Measurements from ENCODE around the gene NOP10.

Gene NOP10

DNA sequence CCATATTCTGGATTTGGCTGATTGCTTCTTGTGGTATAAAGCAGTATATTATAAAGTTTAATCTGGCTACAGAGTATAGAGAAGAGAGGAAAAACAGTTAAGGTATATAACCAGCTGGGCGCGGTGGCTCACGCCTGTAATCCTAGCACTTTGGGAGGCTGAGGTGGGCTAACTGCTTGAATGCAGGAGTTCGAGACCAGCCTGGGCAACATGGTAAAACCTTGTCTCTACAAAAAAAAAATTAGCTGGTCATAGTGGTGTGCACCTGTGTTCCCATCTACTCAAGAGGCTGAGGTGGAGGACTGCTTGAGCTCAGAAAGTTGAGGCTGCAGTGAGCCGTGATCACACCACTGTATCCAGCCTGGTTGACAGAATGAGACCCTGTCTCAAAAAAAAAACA lies 12.7 kb downstream of the NOP10 start:
- no peak for DNase-seq

DNA sequence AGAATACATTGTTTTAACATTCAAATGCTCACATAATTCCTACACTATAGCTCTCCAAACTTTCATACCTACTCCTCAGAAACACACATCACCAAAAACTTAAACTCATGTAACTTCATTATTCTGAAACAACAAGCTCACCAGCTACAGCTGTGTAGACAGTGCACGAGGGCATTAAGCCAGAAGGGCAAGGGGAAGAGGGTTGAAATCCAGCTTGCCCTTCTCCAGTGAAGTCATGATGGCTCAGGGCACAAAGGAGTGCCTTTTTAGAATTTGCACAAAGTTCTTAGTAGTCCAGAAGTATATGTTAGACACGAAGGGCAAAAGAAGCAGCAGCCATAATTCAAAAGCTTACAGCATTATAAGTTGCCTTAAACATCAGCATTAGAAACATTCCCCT lies 13.9 kb downstream of the NOP10 start:
- no peak for DNase-seq

DNA sequence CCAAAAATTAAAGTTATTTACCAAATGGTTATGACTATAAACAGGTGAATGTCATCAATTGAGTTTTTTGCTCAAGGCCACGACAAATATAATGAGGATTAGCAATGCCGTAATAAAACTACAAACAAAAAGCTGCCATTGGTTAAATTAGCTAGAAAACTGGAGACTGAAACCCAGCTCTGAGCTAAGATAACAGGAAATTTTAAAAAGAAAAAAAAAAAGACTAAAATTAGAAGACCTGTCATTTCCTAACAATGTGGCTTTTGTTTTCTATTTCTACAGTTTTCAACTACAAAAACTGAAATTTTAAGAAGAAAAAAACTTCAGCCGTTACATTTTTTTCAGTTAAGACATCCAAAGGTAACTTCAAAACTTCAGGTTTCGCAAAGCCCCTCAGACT lies 15.0 kb downstream of the NOP10 start:
- no peak for DNase-seq

DNA sequence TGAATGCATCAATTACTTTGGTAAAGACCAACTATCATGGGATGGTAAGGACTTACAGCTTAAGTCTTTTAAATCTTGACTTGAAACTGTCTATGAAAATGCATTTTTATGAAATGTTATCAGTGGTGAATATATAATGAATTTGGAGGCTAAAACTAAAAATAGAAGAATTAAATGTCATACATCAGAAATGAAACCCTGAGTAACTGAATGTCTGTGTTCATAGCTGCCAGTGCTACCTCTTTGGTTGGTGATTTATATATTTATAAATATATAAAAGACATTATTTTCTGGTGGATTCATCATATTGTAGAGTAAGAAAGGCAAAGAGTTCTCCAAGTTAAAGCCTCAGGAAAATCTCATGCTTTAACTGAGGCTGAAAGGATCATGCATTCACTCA lies 17.6 kb downstream of the NOP10 start:
- DNase-seq = no peak

DNA sequence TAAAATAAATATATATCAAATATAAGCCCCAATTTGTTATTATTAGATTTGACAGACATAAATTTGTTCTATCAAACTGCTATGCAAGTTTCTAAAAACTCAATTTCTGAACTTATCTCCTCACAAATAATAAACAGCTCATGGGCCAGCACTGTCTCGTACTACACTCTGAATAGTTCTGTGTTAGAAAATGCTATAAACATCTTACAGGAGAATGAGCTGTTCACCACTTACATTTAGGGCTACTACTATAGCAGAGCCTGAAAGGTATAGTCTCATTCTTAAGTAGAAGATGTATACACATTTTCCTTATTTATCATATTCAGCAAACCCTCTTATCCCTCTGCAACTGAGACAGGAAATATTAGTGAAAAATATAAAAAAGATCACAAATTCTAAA lies 18.0 kb downstream of the NOP10 start:
- DNase-seq = no peak

DNA sequence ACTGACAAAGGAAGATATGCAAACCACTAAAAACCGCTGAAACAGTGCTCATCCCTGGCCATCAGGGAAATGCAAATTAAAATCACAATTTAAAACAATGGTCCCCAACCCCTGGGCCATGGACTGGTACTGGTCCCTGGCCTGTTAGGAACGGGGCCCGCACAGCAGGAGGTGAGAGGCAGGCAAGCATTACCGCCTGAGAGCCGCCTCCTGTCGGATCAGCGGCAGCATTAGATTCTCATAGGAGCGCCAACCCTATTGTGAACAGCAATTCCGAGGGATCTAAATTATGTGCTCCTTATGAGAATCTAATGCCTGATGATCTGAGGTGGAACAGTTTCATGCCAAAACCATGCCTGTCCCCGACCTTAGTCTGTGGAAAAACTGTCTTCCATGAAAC lies 19.7 kb downstream of the NOP10 start:
- no peak for DNase-seq

DNA sequence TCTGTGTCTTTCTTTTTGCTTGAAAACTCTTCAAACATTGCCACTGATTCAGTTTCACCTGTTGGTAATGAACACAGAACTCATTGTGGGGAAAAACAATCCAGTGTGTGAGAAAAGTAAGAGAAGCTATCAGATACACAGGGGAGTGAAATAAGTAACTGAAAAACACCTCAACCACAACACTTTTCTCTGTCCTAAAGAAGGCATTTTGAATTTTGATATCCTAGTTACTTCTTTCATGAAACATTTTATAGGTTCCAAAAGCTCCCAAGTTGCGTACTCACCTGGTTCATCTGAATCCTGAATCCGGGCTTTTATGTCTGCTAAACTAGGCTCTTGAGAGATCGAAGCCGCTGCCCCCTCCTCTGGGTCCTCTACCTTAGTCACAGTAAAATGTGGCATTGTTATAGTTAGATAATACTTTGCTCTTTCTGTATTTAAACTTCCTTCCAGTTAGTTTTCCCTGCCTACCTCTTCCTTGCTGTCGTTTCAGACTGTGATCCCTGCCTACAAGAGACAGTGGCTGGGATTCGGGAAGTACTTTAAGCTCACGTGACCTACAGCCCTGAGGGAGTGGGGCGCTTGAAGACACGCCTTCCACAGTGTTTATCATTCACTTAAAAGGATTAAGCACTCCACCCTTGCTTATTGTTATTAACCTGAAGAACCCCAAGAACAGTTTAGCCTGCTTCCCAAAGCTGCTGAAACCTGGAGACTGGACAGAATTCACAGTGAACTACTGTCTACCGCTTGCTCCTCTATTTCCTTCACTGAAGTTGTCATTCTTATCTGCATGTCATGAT lies 24.5 kb downstream of the NOP10 start:
- no peak for DNase-seq

DNA sequence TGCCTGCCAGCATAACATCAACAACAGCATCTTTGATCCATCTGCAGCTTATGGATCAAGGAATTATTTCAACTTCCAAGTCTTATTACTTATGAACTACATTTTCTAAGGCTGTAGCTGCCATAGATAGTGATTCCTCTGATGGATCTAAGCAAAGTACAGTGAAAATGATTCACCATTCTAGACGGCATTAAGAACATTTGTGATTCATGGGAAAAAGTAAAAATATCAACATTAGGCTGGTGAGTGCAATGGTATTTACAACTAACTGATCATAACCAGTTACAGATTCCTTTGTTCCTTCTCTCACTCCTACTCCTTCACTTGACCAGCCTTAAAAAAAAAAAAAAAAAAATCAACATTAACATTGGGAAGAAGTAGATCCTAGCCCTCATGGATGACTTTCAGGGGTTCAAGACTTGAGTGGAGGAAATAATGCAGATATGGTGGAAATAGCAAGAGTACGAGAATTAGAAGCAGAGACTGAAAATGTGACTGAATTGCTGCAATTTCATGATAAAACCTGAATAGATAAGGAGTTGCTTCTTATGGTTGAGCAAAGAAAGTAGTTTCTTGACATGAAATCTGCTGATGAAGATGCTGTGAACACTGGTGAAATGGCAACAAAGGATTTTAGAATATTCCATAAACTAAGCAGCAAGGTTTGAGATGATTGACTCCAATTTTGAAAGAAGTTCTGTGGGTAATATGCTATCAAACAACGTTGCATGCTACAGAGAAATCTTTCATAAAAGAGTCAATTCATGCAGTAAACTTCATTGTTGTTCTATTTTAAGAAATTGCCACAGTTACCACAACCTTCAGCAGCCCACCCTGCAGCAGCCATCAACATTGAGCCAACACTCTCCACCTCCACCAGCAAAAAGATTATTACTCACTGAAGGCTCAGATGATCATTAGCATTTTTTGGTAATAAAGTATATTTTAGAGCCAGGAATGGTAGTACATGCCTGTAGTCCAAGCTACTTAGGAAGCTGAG lies 28.1 kb downstream of the NOP10 start:
- no peak for DNase-seq

DNA sequence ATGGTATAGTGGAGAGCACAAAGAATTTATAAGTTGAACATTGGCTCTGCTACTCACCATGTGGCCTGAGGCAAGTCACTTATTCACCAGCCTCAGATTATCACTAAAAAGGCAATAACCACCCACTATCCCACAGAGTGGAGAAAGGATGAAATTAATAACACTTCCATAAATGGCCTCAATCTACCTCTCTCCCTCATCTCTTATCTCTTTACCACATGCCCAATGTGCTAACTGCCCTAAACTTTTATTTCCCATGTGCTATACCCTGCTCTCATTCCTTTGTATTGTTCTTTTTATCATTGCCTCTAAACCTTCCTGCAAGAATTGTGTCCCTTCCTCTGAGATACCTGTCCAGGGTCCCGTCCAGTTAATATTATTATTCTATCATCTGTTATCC lies 31.4 kb downstream of the NOP10 start:
- DNase-seq = no peak

DNA sequence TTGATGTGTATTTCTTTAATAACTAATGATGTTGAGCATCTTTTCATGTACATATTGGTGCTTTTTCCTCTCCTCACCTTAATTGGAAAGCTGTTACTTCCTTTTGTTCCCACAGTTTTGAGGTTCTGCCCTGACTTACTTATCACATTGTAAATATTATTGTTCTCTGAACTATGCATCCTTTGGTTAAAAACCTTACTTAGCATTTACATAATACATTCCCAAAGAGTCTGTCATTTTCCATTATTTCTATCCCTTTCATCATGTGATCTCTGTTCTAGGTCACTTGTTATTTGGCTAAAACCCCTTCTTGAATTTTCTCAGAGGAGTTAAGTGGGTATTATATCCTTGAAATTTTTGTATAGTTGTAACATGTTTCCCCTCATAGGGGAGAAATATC lies 38.3 kb downstream of the NOP10 start:
- DNase-seq = no peak

DNA sequence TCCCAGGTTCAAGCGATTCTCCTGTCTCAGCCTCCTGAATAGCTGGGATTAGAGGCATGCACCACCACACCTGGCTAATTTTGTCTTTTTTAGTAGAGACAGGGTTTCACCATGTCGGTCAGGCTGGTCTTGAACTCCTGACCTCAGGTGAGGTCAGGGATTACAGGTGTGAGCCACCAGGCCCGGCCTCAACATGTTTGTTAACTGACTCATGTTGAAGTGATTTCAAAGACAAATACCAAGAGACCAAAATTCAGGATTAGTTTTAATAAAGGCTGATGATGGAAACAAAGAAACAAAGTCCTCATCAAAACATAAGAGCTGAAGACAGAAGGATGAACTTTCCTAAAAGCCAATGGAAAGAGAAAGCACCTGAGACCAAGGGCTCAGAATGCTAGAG lies 41.9 kb downstream of the NOP10 start:
- no peak for DNase-seq

DNA sequence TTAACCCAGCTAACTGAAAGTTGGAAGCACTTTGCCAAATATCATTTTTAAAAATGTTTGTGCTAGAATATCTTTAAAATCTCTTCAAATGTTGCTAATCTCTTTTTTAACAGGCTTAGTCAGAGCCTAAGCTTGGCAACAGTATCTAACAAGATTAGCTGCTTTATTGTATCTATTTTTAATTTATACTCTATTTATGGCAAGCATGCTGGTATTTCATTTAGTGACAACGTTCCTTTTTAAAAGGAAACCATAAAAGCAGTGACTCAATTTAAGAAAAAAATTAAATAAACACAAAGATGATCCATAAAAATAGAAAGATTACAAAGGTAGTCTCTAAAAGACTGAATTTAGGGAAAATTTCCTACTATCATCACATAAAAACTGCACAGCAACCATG lies 45.9 kb downstream of the NOP10 start:
- no peak for DNase-seq

DNA sequence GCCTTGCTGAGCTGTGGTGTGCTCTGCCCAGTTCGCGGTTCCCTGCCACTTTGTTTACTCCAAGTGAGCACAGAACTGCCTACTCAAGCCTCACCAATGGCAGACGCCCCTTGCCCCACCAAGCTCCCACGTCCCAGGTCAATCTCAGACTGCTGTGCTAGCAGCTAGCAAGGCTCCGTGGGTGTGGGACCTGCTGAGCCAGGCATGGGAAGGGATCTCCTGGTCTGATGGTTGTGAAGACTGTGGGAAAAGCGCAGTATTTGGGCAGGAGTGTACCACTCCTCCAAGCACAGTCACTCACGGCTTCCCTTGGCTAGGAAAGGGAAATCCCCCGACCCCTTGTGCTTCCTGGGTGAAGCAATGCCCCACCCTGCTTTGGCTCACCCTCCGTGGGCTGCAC lies 50.3 kb downstream of the NOP10 start:
- DNase-seq = no peak
